HepG2 (cell line): ENCODE data around the gene EEPD1. TPM values are rescaled to one million over a fixed set of nuclear protein-coding genes. Genes with fewer than 3 reads are reported as not detected.

Source experiments
- ATAC-seq: fragments of 200-7000 bp; cut with Tn5 transposase; 3 replicates; pipeline ENCODE4 v1.9.1; 2020; ENCODE audit warnings: mild to moderate bottlenecking, moderate library complexity
- BruUV-seq: library from RNA; stranded (reverse); fragments of 400-500 nt; replicated peaks from 2 replicates; lab custom pipeline; 2021; lab: Mats Ljungman, UMichigan
- CTCF ChIA-PET: fragments of 300-600 bp; formaldehyde crosslinking; extraction: SDS; loops from one replicate; lab custom pipeline; 2021; ENCODE audit warnings: low total read pairs, inconsistent platforms, low intra/inter-chr PET ratio; lab: Yijun Ruan, JAX
- POLR2A ChIA-PET: fragments of 350-600 bp; sonication (Branson Sonifier 250); formaldehyde crosslinking; loops from one replicate; lab custom pipeline; 2020; ENCODE audit warnings: antibody characterized with exemption, inconsistent platforms; lab: Yijun Ruan, JAX
- DNase-seq: peaks from one replicate; pipeline ENCODE4 v3.0.0-alpha.2; 2015; ENCODE audit warnings: low spot score
- FAIRE-seq: peaks from 3 replicates; lab custom pipeline; 2011; peaks lifted over from hg19 to GRCh38; lab: Jason Lieb, UNC
- H2AFZ ChIP-seq: one replicate; pipeline ENCODE4 v1.6.1; 2011; ENCODE audit warnings: low read length, inconsistent platforms
- H3K27ac ChIP-seq: fragments of 300-600 bp; 3 replicates; pipeline ENCODE4 v1.8.0; 2011; ENCODE audit warnings: mixed run types, mild to moderate bottlenecking, mixed read lengths, low read length, inconsistent platforms; ENCODE audit not compliant: insufficient read depth; ENCODE audit errors: extremely low read length
- H3K27me3 ChIP-seq, 2 experiments: fragments of 200-600 bp in 1 of 2; 2 replicates in 1 of 2; 3 replicates in 1 of 2; pipeline versions ENCODE4 v1.6.0 to v1.8.0; 2011; ENCODE audit warnings: low read length in 2 of 2, mild to moderate bottlenecking in 2 of 2, moderate library complexity in 2 of 2, inconsistent platforms in 1 of 2; ENCODE audit not compliant: insufficient read depth in 2 of 2, control insufficient read depth in 1 of 2
- H3K36me3 ChIP-seq, 2 experiments: fragments of 200-600 bp in 1 of 2; replicated peaks in 1 of 2; 2 replicates in 1 of 2; 3 replicates in 1 of 2; pipeline versions ENCODE4 v1.5.1 to v1.8.0; 2011; ENCODE audit warnings: low read length in 2 of 2, inconsistent platforms in 1 of 2; ENCODE audit not compliant: insufficient read depth in 2 of 2, control insufficient read depth in 1 of 2
- H3K4me1 ChIP-seq: 2 replicates; pipeline ENCODE4 v1.5.1; 2012; ENCODE audit warnings: low read length, inconsistent platforms; ENCODE audit not compliant: insufficient read depth
- H3K4me2 ChIP-seq: 2 replicates; pipeline ENCODE4 v1.6.0; 2011; ENCODE audit warnings: low read depth, low read length, inconsistent platforms
- H3K4me3 ChIP-seq, 3 experiments: fragments of 200-600 bp in 1 of 3; sonication (generic), shearing (Covaris generic) in 1 of 3; replicated peaks in 1 of 3; 2 replicates each; pipeline ENCODE4 v1.5.1; 2011 to 2016; ENCODE audit warnings: low read length in 3 of 3, inconsistent platforms in 2 of 3, low read depth in 2 of 3, mild to moderate bottlenecking in 2 of 3, control low read depth in 1 of 3, mixed read lengths in 1 of 3; ENCODE audit not compliant: insufficient read depth in 1 of 3
- H3K79me2 ChIP-seq: one replicate; pipeline ENCODE4 v1.6.1; 2011; ENCODE audit warnings: low read length, inconsistent platforms; ENCODE audit not compliant: insufficient read depth
- H3K9ac ChIP-seq: 2 replicates; pipeline ENCODE4 v1.6.0; 2011; ENCODE audit warnings: mild to moderate bottlenecking, low read depth, low read length, inconsistent platforms; ENCODE audit not compliant: insufficient read depth
- H3K9me3 ChIP-seq: 2 replicates; pipeline ENCODE4 v1.5.1; 2012; ENCODE audit warnings: mild to moderate bottlenecking, low read length
- H4K20me1 ChIP-seq: 2 replicates; pipeline ENCODE4 v1.6.0; 2011; ENCODE audit warnings: inconsistent platforms, mild to moderate bottlenecking, low read length, moderate library complexity; ENCODE audit not compliant: insufficient read depth
- FOXC1 ChIP-seq: sonication (generic); formaldehyde crosslinking; IDR thresholded peaks from 2 replicates; pipeline ENCODE4 v1.8.0; 2022; ENCODE audit warnings: mild to moderate bottlenecking, missing genetic modification reagents, borderline replicate concordance
- GATAD2A ChIP-seq: IDR thresholded peaks from 2 replicates; pipeline ENCODE4 v1.6.1; 2016
- HNF4A ChIP-seq: sonication (generic); formaldehyde crosslinking; IDR thresholded peaks from 2 replicates; pipeline ENCODE4 v1.4.0; 2020; ENCODE audit warnings: missing genetic modification reagents
- HNF4G ChIP-seq, 2 experiments: sonication (generic) in 1 of 2; formaldehyde crosslinking in 1 of 2; IDR thresholded peaks; 2 replicates each; pipeline versions ENCODE4 v1.4.0 to v1.6.1; 2011 to 2020; ENCODE audit warnings: borderline replicate concordance in 2 of 2, low read depth in 2 of 2, mild to moderate bottlenecking in 2 of 2, low read length in 1 of 2, missing genetic modification reagents in 1 of 2, moderate library complexity in 1 of 2
- NFKB2 ChIP-seq: sonication (generic); formaldehyde crosslinking; IDR thresholded peaks from 2 replicates; pipeline ENCODE4 v1.4.0; 2020; ENCODE audit warnings: missing genetic modification reagents, borderline replicate concordance
- NR2C2 ChIP-seq: sonication (generic); formaldehyde crosslinking; IDR thresholded peaks from 2 replicates; pipeline ENCODE4 v1.4.0; 2020; ENCODE audit warnings: missing genetic modification reagents, mild to moderate bottlenecking, moderate library complexity, borderline replicate concordance
- NR2F1 ChIP-seq, 2 experiments: fragments of 450-650 bp in 1 of 2; formaldehyde crosslinking in 1 of 2; IDR thresholded peaks; 2 replicates each; pipeline versions ENCODE4 v1.5.0 to v1.6.1; 2016 to 2020; ENCODE audit warnings: mild to moderate bottlenecking in 1 of 2, missing compliant biosample characterization in 1 of 2, missing genetic modification reagents in 1 of 2, moderate library complexity in 1 of 2
- NR2F6 ChIP-seq, 2 experiments: IDR thresholded peaks; 2 replicates each; pipeline ENCODE4 v1.6.1; 2016; ENCODE audit warnings: antibody characterized with exemption in 1 of 2, mild to moderate bottlenecking in 1 of 2
- PITX1 ChIP-seq: sonication (generic); formaldehyde crosslinking; IDR thresholded peaks from 2 replicates; pipeline ENCODE4 v1.5.1; 2020; ENCODE audit warnings: mild to moderate bottlenecking, missing genetic modification reagents
- POGZ ChIP-seq: sonication (generic); formaldehyde crosslinking; IDR thresholded peaks from 2 replicates; pipeline ENCODE4 v1.4.0; 2020; ENCODE audit warnings: mild to moderate bottlenecking, missing genetic modification reagents
- RARA ChIP-seq: IDR thresholded peaks from 2 replicates; pipeline ENCODE4 v1.6.1; 2016; ENCODE audit warnings: missing genetic modification reagents, missing compliant biosample characterization
- RBM22 ChIP-seq: fragments of 200-400 bp; formaldehyde crosslinking; optimal IDR thresholded peaks from 2 replicates; pipeline ENCODE3; 2017; ENCODE audit warnings: mild to moderate bottlenecking, low read length, moderate library complexity
- SALL1 ChIP-seq: sonication (generic); formaldehyde crosslinking; IDR thresholded peaks from 2 replicates; pipeline ENCODE4 v1.8.0; 2022; ENCODE audit warnings: mild to moderate bottlenecking, missing genetic modification reagents
- SOX13 ChIP-seq, 3 experiments: fragments of 450-650 bp in 1 of 3; sonication (generic) in 1 of 3; formaldehyde crosslinking in 1 of 3; IDR thresholded peaks in 2 of 3; conservative IDR thresholded peaks in 1 of 3; 2 replicates each; pipeline versions ENCODE4 v1.5.0 to v1.6.1; 2016 to 2020; ENCODE audit warnings: antibody characterized with exemption in 1 of 3, mild to moderate bottlenecking in 1 of 3, missing compliant biosample characterization in 1 of 3, missing genetic modification reagents in 1 of 3, moderate library complexity in 1 of 3
- ZBTB38 ChIP-seq: sonication (generic); formaldehyde crosslinking; IDR thresholded peaks from 2 replicates; pipeline ENCODE4 v1.5.1; 2020; ENCODE audit warnings: mild to moderate bottlenecking, missing genetic modification reagents
- ZMYM3 ChIP-seq: sonication (generic); formaldehyde crosslinking; IDR thresholded peaks from 2 replicates; pipeline ENCODE4 v1.5.1; 2020; ENCODE audit warnings: mild to moderate bottlenecking, missing genetic modification reagents
- ZMYM4 ChIP-seq: sonication (generic); formaldehyde crosslinking; IDR thresholded peaks from 2 replicates; pipeline ENCODE4 v1.8.1; 2023; ENCODE audit warnings: mild to moderate bottlenecking, missing genetic modification reagents
- ZNF552 ChIP-seq: sonication (generic); formaldehyde crosslinking; IDR thresholded peaks from 2 replicates; pipeline ENCODE4 v1.9.0; 2022; ENCODE audit warnings: missing genetic modification reagents, mild to moderate bottlenecking, borderline replicate concordance
- WGBS: methylation state at CpG from one replicate; pipeline ENCODE4 v1.1.6; 2017; ENCODE audit warnings: low lambda C conversion rate; 5-methylcytosine and 5-hydroxymethylcytosine counted together
- in situ Hi-C: cut with HindIII; loops from 2 replicates; pipeline ENCODE4 v1.10.0; 2017; ENCODE audit warnings: low pct_unique_long_range_greater_than_20kb; ENCODE audit not compliant: extremely low pct_ligation_motif_present
- intact Hi-C: fragments of 100-400 bp; cut with micrococcal nuclease; formaldehyde crosslinking; loops from one replicate; pipeline ENCODE4 v1.10.0; 2022; ENCODE audit not compliant: unreplicated experiment
- polyA plus RNA-seq, 8 experiments: library from polyadenylated mRNA; depleted of rRNA in 3 of 8; stranded (reverse) in 7 of 8; unstranded in 1 of 8; fragments of >200 nt; fragmentation: Illumina TruSeq in 4 of 8; extraction: Trizol in 4 of 8; gene quantifications; 2 replicates each; pipeline versions ENCODE4 v1.2.1 to v1.2.3, GENCODE V29; 2011 to 2016; ENCODE audit warnings: low read depth in 4 of 8, missing spikeins in 1 of 8, mixed read lengths in 1 of 8; ENCODE audit not compliant: insufficient read depth in 1 of 8
- total RNA-seq, 5 experiments: library from RNA; depleted of rRNA; stranded (reverse); fragments of >200 nt; fragmentation: Illumina TruSeq; extraction: Trizol; gene quantifications; 2 replicates each; pipeline ENCODE4 v1.2.3, GENCODE V29; 2016; ENCODE audit warnings: low read depth in 1 of 5
- TF ChIP-seq, protein P1 (sequence below): IDR thresholded peaks from 2 replicates; pipeline ENCODE4 v1.6.1; 2016; ENCODE audit warnings: low read depth
- TF ChIP-seq, protein P2 (sequence below): sonication (generic); IDR thresholded peaks from 2 replicates; pipeline ENCODE4 v1.6.1; 2016; ENCODE audit warnings: low read depth, borderline replicate concordance

The EEPD1 gene
- total and polyA plus RNA-seq, 2 of the 13 experiments (the other 11 are each of a cell fraction or from before 2014, with no cell fraction given) = 10.1 to 16.4 TPM

- peak; percentile 96 for ATAC-seq
- Histone ChIP-seq H3K9ac (no peak overlapping the region), H3K79me2 (peaks cover 16% of the 10 kb centered on the region), H3K9me3 (no peaks in the 10 kb centered on the region), H2AFZ (no peak overlapping the region), H4K20me1 (0 out of 2 replicates have a peak, but pooled peaks cover 3% of the 10 kb centered on the region), H3K4me1 (peaks cover 70% of the 10 kb centered on the region), H3K4me2 (peak overlapping the region; percentile 26; the same call in 1 of the 2 replicates), H3K36me3 (peaks cover 3 to 6% of the 10 kb centered on the region in 2 experiments; a peak in 3 of 5 replicates), H3K27ac (peak overlapping the region; percentile 53), H3K4me3 (no peak overlapping the region), H3K27me3 (no peaks in the 10 kb centered on the region)
- FAIRE-seq = peak; percentile 75
- intact Hi-C loops (no loop called here), in situ Hi-C loops (no loop called here)
- DNase-seq = peak; percentile 42
- 94% methylated on average over 6 of the region's 13 CpGs for WGBS
- POLR2A ChIA-PET = no interaction called here
- no TSS peak for BruUV-seq
- CTCF ChIA-PET = no interaction called here
- TF ChIP-seq HNF4A (CRISPR knock-in tag) = peak; percentile 80
- TF ChIP-seq NR2F6 (IDR thresholded peaks at IDR 0.05) = peak; percentile 92
- peak; percentile 89 for TF ChIP-seq NR2F6 (CRISPR knock-in tag; IDR thresholded peaks at IDR 0.05)
- peak; percentile 45; the same call in 1 of the 2 replicates for TF ChIP-seq PITX1 (CRISPR knock-in tag)
- 0 out of 2 replicates have a peak, but pooled peaks have one; percentile 47 for TF ChIP-seq ZNF552 (CRISPR knock-in tag)
- TF ChIP-seq ZBTB38 = peak; percentile 93
- TF ChIP-seq ZMYM4 = peak; percentile 85; the same call in 1 of the 2 replicates
- peak in 1 of 2 experiments; percentile 74; a peak in 1 of 4 replicates for TF ChIP-seq NR2F1 (CRISPR knock-in tag; IDR thresholded peaks at IDR 0.05)
- peak; percentile 58; the same call in 1 of the 2 replicates for TF ChIP-seq SALL1
- TF ChIP-seq, protein P1, sequence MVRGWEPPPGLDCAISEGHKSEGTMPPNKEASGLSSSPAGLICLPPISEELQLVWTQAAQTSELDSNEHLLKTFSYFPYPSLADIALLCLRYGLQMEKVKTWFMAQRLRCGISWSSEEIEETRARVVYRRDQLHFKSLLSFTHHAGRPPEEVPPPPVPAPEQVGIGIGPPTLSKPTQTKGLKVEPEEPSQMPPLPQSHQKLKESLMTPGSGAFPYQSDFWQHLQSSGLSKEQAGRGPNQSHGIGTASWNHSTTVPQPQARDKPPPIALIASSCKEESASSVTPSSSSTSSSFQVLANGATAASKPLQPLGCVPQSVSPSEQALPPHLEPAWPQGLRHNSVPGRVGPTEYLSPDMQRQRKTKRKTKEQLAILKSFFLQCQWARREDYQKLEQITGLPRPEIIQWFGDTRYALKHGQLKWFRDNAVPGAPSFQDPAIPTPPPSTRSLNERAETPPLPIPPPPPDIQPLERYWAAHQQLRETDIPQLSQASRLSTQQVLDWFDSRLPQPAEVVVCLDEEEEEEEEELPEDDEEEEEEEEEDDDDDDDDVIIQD (CRISPR knock-in tag) = 0 out of 2 replicates have a peak, but pooled peaks have one; percentile 41
- TF ChIP-seq, protein P2, sequence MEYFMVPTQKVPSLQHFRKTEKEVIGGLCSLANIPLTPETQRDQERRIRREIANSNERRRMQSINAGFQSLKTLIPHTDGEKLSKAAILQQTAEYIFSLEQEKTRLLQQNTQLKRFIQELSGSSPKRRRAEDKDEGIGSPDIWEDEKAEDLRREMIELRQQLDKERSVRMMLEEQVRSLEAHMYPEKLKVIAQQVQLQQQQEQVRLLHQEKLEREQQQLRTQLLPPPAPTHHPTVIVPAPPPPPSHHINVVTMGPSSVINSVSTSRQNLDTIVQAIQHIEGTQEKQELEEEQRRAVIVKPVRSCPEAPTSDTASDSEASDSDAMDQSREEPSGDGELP = peak; percentile 33; the same call in 1 of the 2 replicates
- TF ChIP-seq SOX13 (IDR thresholded peaks at IDR 0.05) = no peak
- TF ChIP-seq SOX13 (CRISPR knock-in tag; conservative IDR thresholded peaks at IDR 0.05 in 1 of 2, IDR thresholded peaks at IDR 0.05 in 1 of 2) = peak in 1 of 2 experiments; percentile 27; a peak in 1 of 4 replicates
- TF ChIP-seq POGZ (CRISPR knock-in tag) = peak; percentile 71; the same call in 1 of the 2 replicates
- peak; percentile 24 for TF ChIP-seq RBM22
- peak; percentile 74 for TF ChIP-seq ZMYM3
- TF ChIP-seq RARA (CRISPR knock-in tag) = no peak; the same call in 1 of the 2 replicates
- no peak for TF ChIP-seq GATAD2A (CRISPR knock-in tag)
- TF ChIP-seq NR2C2 (CRISPR knock-in tag) = peak; percentile 91
- TF ChIP-seq HNF4G (IDR thresholded peaks at IDR 0.05; ENCODE audit: borderline replicate concordance, low read depth, low read length) = peak; percentile 65; the same call in 1 of the 2 replicates
- 0 out of 2 replicates have a peak, but pooled peaks have one; percentile 28 for TF ChIP-seq HNF4G (CRISPR knock-in tag; IDR thresholded peaks at IDR 0.05; ENCODE audit: borderline replicate concordance, low read depth)
- peak; percentile 53; the same call in 1 of the 2 replicates for TF ChIP-seq NFKB2 (CRISPR knock-in tag)
- peak; percentile 50; the same call in 1 of the 2 replicates for TF ChIP-seq FOXC1 (CRISPR knock-in tag)
These were observed 30.0 kb downstream of the EEPD1 start for GRCh38 chr7:36182854-36183604.
